Measurements from ENCODE around the gene RALGPS1.

DNA sequence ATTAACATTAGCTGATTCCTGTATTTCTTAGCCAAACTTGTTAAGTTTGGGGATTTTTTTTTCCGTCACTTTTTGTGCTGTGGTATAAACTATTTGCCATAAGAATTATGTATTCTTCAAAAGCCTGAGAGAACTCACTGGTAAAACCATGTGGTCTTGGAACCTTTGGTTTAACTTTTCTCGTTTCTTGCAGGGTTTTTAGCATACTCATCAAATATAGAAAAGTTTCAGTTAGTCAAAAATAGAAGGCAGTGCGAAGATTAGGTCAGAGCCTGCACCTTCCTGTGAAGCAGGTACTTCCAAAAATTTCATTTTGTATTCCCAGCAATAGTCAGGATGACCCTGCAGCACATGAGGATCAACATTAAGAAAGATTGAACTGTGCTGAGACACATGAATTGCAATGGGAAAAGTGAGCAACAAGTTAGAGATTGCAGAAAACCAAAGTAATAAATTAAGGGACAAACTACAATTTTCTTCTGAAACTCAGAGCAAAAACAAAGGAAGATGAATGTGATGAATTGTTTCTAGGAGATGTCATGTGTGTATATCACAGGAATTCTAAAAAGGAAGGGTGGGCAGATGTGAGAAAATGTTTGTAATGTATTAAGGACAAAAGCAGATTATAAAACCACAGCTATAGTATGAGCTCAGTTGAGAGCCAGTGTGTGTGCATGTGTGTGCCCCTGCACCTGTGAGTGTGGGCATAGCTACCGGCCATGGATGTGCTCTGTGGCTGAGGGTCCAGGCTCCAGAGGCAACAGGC, 105.6 kb downstream of the RALGPS1 start:
- no peak for TF ChIP-seq CTCF (IDR thresholded peaks at IDR 0.05; ENCODE audit: low read depth, low read length)
- TF ChIP-seq EZH2phosphoT487 (IDR thresholded peaks at IDR 0.05; ENCODE audit: low read depth): no peak

Data from OCI-LY3 (cell line).